NCI-H2107 treated with DMSO at 0.1 percent for 48 hours (cell line): ENCODE measurements around the gene SIAH3.
"Not testable (repeated sequence)": the region's sequence is repeated elsewhere in the genome, so short reads cannot be mapped to it uniquely, and the experiment has no call there.

Experiments
- DNase-seq: peaks from one replicate; lab custom pipeline; 2025; ENCODE audit not compliant: unreplicated experiment; lab: John Stamatoyannopoulos, UW

Gene SIAH3

GRCh38 chr13:45784755-45785675 is 66.5 kb downstream of the SIAH3 start:
- DNase-seq: no peak

GRCh38 chr13:45783346-45784043 is 68.1 kb downstream of the SIAH3 start:
- DNase-seq: no peak

GRCh38 chr13:45782327-45783045 is 69.1 kb downstream of the SIAH3 start:
- no peak for DNase-seq

GRCh38 chr13:45781553-45782326 is 69.8 kb downstream of the SIAH3 start:
- DNase-seq: peak; percentile 57

- DNase-seq: no peak
Observed at GRCh38 chr13:45779901-45780300, 71.7 kb downstream of the SIAH3 start.

- DNase-seq: no peak
Observed at GRCh38 chr13:45778882-45779281, 72.7 kb downstream of the SIAH3 start.

- no peak for DNase-seq
Observed at GRCh38 chr13:45776748-45777147, 74.8 kb downstream of the SIAH3 start.

GRCh38 chr13:45775401-45775963 is 76.1 kb downstream of the SIAH3 start:
- no peak for DNase-seq

- DNase-seq: no peak
Observed at GRCh38 chr13:45773944-45774343, 77.6 kb downstream of the SIAH3 start.

- no peak for DNase-seq
Observed at GRCh38 chr13:45773236-45773635, 78.3 kb downstream of the SIAH3 start.

- no peak for DNase-seq
Observed at GRCh38 chr13:45770886-45771285, 80.7 kb downstream of the SIAH3 start.

GRCh38 chr13:45768656-45769479 is 82.7 kb downstream of the SIAH3 start:
- DNase-seq: no peak

- DNase-seq: no peak
Observed at GRCh38 chr13:45765464-45765863, 86.1 kb downstream of the SIAH3 start.

- DNase-seq: no peak
Observed at GRCh38 chr13:45763419-45763818, 88.1 kb downstream of the SIAH3 start.

GRCh38 chr13:45757589-45757988 is 94.0 kb downstream of the SIAH3 start:
- DNase-seq: not testable (repeated sequence)

- DNase-seq: not testable (repeated sequence)
Observed at GRCh38 chr13:45756498-45756897, 95.1 kb downstream of the SIAH3 start.

- no peak for DNase-seq
Observed at GRCh38 chr13:45752510-45752909, 99.0 kb downstream of the SIAH3 start.

GRCh38 chr13:45751885-45752284 is 99.7 kb downstream of the SIAH3 start:
- DNase-seq: no peak

GRCh38 chr13:45750566-45750965 is 101.0 kb downstream of the SIAH3 start:
- DNase-seq: no peak
